ENCODE measurements around the gene PNKD.

Gene PNKD

GRCh38 chr2:218269900-218270720 is at the start of gene PNKD, which contains the start of gene AAMP:
Gene PNKD, plus strand, starts transcription at chr2:218270519. Its CDS starts 17 bp downstream, at chr2:218270536.
Gene AAMP, minus strand, starts transcription at chr2:218270137. Its CDS starts 51 bp downstream, at chr2:218270086.
- DNase-seq: peak; percentile 97

GRCh38 chr2:218221000-218221399 is 49.3 kb upstream of the PNKD start:
- no peak for DNase-seq

GRCh38 chr2:218223046-218223445 is 47.3 kb upstream of the PNKD start:
- no peak for DNase-seq

GRCh38 chr2:218224186-218224585 is 46.1 kb upstream of the PNKD start:
- DNase-seq: no peak

- no peak for DNase-seq
Measured at GRCh38 chr2:218226903-218227302, 43.4 kb upstream of the PNKD start.

- no peak for DNase-seq
Measured at GRCh38 chr2:218228366-218229090, 41.8 kb upstream of the PNKD start.

GRCh38 chr2:218229239-218229638 is 41.1 kb upstream of the PNKD start:
- DNase-seq: no peak

- DNase-seq: no peak
Measured at GRCh38 chr2:218229851-218230250, 40.5 kb upstream of the PNKD start.

GRCh38 chr2:218230882-218231281 is 39.4 kb upstream of the PNKD start:
- DNase-seq: no peak

GRCh38 chr2:218233543-218233942 is 36.8 kb upstream of the PNKD start:
- no peak for DNase-seq

GRCh38 chr2:218234521-218234920 is 35.8 kb upstream of the PNKD start:
- no peak for DNase-seq

- DNase-seq: no peak
Measured at GRCh38 chr2:218235017-218235416, 35.3 kb upstream of the PNKD start.

- no peak for DNase-seq
Measured at GRCh38 chr2:218236829-218237228, 33.5 kb upstream of the PNKD start.

- no peak for DNase-seq
Measured at GRCh38 chr2:218238887-218239286, 31.4 kb upstream of the PNKD start.

- no peak for DNase-seq
Measured at GRCh38 chr2:218244204-218244603, 26.1 kb upstream of the PNKD start.

GRCh38 chr2:218244665-218245064 is 25.7 kb upstream of the PNKD start:
- DNase-seq: no peak

GRCh38 chr2:218245214-218245613 is 25.1 kb upstream of the PNKD start:
- DNase-seq: no peak

GRCh38 chr2:218249691-218250090 is 20.6 kb upstream of the PNKD start:
- no peak for DNase-seq

- DNase-seq: no peak
Measured at GRCh38 chr2:218252509-218253231, 17.6 kb upstream of the PNKD start.

- DNase-seq: no peak
Measured at GRCh38 chr2:218253232-218253625, 17.1 kb upstream of the PNKD start.

GRCh38 chr2:218255446-218255845 is 14.9 kb upstream of the PNKD start:
- no peak for DNase-seq

- no peak for DNase-seq
Measured at GRCh38 chr2:218256612-218257350, 13.5 kb upstream of the PNKD start.

All from NCI-H1105 (cell line).